ENCODE data around the gene CD84. TPM values are rescaled to one million over a fixed set of nuclear protein-coding genes. Genes with fewer than 3 reads are reported as not detected.
A peak's percentile ranks its signal among the peaks of the same experiment; 100 is the strongest.

CD84 gene
- total RNA-seq, 3 donors from 2014 or later (not counting 1 experiment from before 2014, with no cell fraction given) = 11.1 to 56.7 (median 12.9) TPM

DNA sequence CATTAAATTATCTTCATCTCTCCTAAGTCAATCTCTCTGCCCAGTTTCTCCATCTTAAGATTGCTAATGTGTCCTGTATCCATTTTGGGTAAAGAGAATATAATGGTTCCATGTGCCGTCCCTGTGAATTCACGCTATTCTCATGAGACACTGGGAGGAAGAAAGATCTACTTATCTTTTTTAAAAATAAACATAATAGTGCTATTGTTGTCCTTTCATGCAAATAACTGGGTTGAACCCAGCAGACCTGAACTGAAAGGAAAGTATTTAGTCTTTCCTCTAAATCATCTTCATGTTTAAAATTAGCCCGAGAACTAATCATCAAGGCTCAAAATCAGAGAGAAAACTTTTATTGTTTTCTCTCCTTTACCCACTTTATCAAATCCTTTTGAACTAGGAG is 45.2 kb upstream of the CD84 start:
- TF ChIP-seq, protein P1, sequence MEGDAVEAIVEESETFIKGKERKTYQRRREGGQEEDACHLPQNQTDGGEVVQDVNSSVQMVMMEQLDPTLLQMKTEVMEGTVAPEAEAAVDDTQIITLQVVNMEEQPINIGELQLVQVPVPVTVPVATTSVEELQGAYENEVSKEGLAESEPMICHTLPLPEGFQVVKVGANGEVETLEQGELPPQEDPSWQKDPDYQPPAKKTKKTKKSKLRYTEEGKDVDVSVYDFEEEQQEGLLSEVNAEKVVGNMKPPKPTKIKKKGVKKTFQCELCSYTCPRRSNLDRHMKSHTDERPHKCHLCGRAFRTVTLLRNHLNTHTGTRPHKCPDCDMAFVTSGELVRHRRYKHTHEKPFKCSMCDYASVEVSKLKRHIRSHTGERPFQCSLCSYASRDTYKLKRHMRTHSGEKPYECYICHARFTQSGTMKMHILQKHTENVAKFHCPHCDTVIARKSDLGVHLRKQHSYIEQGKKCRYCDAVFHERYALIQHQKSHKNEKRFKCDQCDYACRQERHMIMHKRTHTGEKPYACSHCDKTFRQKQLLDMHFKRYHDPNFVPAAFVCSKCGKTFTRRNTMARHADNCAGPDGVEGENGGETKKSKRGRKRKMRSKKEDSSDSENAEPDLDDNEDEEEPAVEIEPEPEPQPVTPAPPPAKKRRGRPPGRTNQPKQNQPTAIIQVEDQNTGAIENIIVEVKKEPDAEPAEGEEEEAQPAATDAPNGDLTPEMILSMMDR (IDR thresholded peaks at IDR 0.05) = no peak
- Histone ChIP-seq H3K4me1 (ENCODE audit: control insufficient read depth, insufficient read depth, low read length) (peaks cover 29% of the 10 kb centered on the region), H3K27me3 (ENCODE audit: control insufficient read depth, insufficient read depth, low read length) (no peaks in the 10 kb centered on the region), H3K27ac (ENCODE audit: low read length) (no peak overlapping the region), H3K4me3 (ENCODE audit: low read length) (no peak overlapping the region), H3K36me3 (ENCODE audit: control insufficient read depth, insufficient read depth, low read length) (no peaks in the 10 kb centered on the region), H3K9me3 (ENCODE audit: control insufficient read depth, insufficient read depth, low read length) (no peaks in the 10 kb centered on the region)
- DNase-seq (no peak), ATAC-seq (no peak)
- Mint-ChIP-seq H3K27ac (no peak overlapping the region), H3K9me3 (no peaks in the 10 kb centered on the region), H3K36me3 (no peaks in the 10 kb centered on the region), H3K4me1 (peaks cover 28 to 41% of the 10 kb centered on the region in 2 donors), H3K4me3 (no peak overlapping the region), H3K27me3 (ENCODE audit: low read depth in 2 of 2) (peaks cover 5 to 18% of the 10 kb centered on the region in 2 donors)
- intact Hi-C loops (cut with micrococcal nuclease) = no loop called here
- 44% methylated on average over 1 of the region's 3 CpGs for WGBS (ENCODE audit: insufficient coverage)

DNA sequence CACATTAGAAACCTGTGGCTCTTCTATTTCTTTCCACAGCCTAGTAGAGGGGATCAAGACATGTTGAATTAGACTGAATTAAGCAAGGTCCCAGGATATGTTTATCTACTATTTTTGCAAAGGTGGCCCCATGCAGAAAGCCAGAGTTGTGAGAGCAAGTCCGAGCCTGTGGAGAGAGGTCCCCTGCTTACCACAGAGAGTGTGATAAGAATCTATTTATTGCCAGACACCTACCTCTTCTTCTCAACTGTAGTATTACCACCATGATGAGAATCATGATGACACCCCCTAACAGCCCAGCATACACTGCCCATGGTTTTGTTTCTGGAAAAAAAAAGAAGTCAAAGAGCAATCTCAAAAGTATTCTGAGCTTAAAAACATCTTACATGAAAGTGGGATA is 44.6 kb upstream of the CD84 start:
- Histone ChIP-seq H3K27me3 (ENCODE audit: control insufficient read depth, insufficient read depth, low read length) (no peaks in the 10 kb centered on the region), H3K4me1 (ENCODE audit: control insufficient read depth, insufficient read depth, low read length) (peaks cover 23% of the 10 kb centered on the region), H3K27ac (ENCODE audit: low read length) (no peak overlapping the region), H3K9me3 (ENCODE audit: control insufficient read depth, insufficient read depth, low read length) (no peaks in the 10 kb centered on the region), H3K4me3 (ENCODE audit: low read length) (no peak overlapping the region), H3K36me3 (ENCODE audit: control insufficient read depth, insufficient read depth, low read length) (no peaks in the 10 kb centered on the region)
- ATAC-seq = peak in 1 of 3 donors; percentile 29
- TF ChIP-seq, protein P1 (IDR thresholded peaks at IDR 0.05) = no peak
- no peaks in the 10 kb centered on the region for H3K9me3 Mint-ChIP-seq
- H3K36me3 Mint-ChIP-seq = no peaks in the 10 kb centered on the region
- WGBS (ENCODE audit: insufficient coverage) = 44% methylated on average over 1 of the region's 1 CpG
- peaks cover 33 to 40% of the 10 kb centered on the region in 2 donors for H3K4me1 Mint-ChIP-seq
- peaks cover 5 to 17% of the 10 kb centered on the region in 2 donors for H3K27me3 Mint-ChIP-seq (ENCODE audit: low read depth in 2 of 2)
- intact Hi-C loops (cut with micrococcal nuclease) = no loop called here
- no peak overlapping the region for H3K27ac Mint-ChIP-seq
- no peak overlapping the region for H3K4me3 Mint-ChIP-seq
- no peak for DNase-seq

- H3K27ac ChIP-seq (ENCODE audit: low read length) = no peak overlapping the region
- TF ChIP-seq, protein P1 (IDR thresholded peaks at IDR 0.05) = no peak
- Mint-ChIP-seq H3K36me3 (no peaks in the 10 kb centered on the region), H3K27ac (no peak overlapping the region), H3K9me3 (no peaks in the 10 kb centered on the region), H3K27me3 (ENCODE audit: low read depth in 2 of 2) (peaks cover 5 to 12% of the 10 kb centered on the region in 2 donors), H3K4me3 (no peak overlapping the region), H3K4me1 (peaks cover 35 to 36% of the 10 kb centered on the region in 2 donors)
- no peaks in the 10 kb centered on the region for H3K27me3 ChIP-seq (ENCODE audit: control insufficient read depth, insufficient read depth, low read length)
- DNase-seq (peak in 1 of 2 donors; percentile 62), ATAC-seq (no peak)
- intact Hi-C loops (cut with micrococcal nuclease) = no loop called here
- no peak overlapping the region for H3K4me3 ChIP-seq (ENCODE audit: low read length)
- H3K9me3 ChIP-seq (ENCODE audit: control insufficient read depth, insufficient read depth, low read length) = no peaks in the 10 kb centered on the region
- H3K36me3 ChIP-seq (ENCODE audit: control insufficient read depth, insufficient read depth, low read length) = no peaks in the 10 kb centered on the region
- peaks cover 18% of the 10 kb centered on the region for H3K4me1 ChIP-seq (ENCODE audit: control insufficient read depth, insufficient read depth, low read length)
- 86% methylated on average over 1 of the region's 3 CpGs for WGBS (ENCODE audit: insufficient coverage)
Measured at GRCh38 chr1:160623227-160623633, 43.9 kb upstream of the CD84 start.

Data from natural killer cell (primary cell).